Stomach (tissue), 4 donors: Measurements from ENCODE around the gene CUX1.

ENCODE experiments used
- POLR2A ChIP-seq, 4 donors: fragments of 450-650 bp; IDR thresholded peaks; one replicate each; pipeline ENCODE4 v1.6.1; 2016; ENCODE audit warnings: antibody characterized with exemption in 4 of 4, control low read depth in 2 of 4, mild to moderate bottlenecking in 1 of 4, moderate library complexity in 1 of 4
- POLR2AphosphoS5 ChIP-seq, 3 donors: sonication (generic); formaldehyde crosslinking; IDR thresholded peaks; one replicate each; pipeline ENCODE4 v1.6.1; 2016; ENCODE audit warnings: antibody characterized with exemption in 3 of 3
- TF ChIP-seq, protein P1 (sequence below), 7 experiments: fragments of 450-650 bp in 4 of 7; fragments of 200-600 bp in 3 of 7; sonication (generic) in 3 of 7; IDR thresholded peaks; one replicate each; pipeline ENCODE4 v1.5.1; 2016 to 2019; ENCODE audit warnings: antibody characterized with exemption in 7 of 7, control low read depth in 2 of 7, mild to moderate bottlenecking in 1 of 7

DNA sequence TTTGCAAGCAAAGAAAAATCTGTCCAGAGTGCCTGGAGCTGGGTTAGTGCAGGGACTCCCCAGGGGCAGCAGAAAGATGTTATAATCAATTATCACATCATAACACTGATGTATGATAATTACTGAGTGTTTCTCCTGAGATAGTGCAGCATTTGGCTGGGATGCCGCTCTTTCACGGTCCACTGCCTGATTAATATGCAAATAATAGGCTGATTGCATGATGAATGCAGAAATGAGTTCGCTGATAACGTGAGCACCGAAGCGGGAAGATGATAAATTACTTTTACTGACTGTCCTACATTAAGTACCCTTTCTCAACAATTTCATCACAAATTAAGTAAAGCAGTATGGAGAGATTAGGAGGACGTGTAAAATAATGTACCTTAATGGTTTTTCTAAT, 397.8 kb downstream of the CUX1 start:
- TF ChIP-seq POLR2AphosphoS5 (IDR thresholded peaks at IDR 0.05) (no peak), POLR2A (IDR thresholded peaks at IDR 0.05) (no peak)
- TF ChIP-seq, protein P1, sequence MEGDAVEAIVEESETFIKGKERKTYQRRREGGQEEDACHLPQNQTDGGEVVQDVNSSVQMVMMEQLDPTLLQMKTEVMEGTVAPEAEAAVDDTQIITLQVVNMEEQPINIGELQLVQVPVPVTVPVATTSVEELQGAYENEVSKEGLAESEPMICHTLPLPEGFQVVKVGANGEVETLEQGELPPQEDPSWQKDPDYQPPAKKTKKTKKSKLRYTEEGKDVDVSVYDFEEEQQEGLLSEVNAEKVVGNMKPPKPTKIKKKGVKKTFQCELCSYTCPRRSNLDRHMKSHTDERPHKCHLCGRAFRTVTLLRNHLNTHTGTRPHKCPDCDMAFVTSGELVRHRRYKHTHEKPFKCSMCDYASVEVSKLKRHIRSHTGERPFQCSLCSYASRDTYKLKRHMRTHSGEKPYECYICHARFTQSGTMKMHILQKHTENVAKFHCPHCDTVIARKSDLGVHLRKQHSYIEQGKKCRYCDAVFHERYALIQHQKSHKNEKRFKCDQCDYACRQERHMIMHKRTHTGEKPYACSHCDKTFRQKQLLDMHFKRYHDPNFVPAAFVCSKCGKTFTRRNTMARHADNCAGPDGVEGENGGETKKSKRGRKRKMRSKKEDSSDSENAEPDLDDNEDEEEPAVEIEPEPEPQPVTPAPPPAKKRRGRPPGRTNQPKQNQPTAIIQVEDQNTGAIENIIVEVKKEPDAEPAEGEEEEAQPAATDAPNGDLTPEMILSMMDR (IDR thresholded peaks at IDR 0.05), result no peak
